ENCODE results near the gene CELA3B.
"Not testable (repeated sequence)": the region's sequence is repeated elsewhere in the genome, so short reads cannot be mapped to it uniquely, and the experiment has no call there.

DNA sequence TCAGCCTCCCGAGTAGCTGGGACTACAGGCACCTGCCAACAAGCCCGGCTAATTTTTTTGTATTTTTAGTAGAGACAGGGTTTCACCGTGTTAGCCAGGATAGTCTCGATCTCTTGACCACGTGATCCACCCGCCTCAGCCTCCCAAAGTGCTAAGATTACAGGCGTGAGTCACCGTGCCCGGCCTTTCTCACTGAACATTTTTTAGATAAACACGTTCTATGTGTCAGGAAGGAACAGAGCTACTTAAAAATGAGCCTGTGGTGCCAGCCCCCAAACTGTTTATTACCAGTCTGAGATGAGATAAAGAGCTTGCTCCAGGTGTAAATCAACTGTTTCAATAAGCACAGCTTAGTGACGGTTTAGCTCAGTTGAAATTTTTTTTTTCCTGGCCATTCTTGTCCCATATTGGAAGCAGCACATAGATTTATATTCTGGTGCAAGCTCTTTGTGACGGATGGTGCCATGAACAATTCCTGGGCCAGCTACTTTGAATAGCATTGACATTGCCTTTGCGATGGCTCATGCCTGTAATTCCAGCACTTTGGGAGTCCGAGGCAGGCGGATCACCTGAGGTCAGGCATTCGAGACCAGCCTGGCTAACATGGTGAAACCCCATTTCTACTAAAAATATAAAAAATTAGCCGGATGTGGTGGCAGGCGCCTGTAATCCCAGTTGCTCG lies 33.7 kb upstream of the CELA3B start:
- TF ChIP-seq, protein P1, sequence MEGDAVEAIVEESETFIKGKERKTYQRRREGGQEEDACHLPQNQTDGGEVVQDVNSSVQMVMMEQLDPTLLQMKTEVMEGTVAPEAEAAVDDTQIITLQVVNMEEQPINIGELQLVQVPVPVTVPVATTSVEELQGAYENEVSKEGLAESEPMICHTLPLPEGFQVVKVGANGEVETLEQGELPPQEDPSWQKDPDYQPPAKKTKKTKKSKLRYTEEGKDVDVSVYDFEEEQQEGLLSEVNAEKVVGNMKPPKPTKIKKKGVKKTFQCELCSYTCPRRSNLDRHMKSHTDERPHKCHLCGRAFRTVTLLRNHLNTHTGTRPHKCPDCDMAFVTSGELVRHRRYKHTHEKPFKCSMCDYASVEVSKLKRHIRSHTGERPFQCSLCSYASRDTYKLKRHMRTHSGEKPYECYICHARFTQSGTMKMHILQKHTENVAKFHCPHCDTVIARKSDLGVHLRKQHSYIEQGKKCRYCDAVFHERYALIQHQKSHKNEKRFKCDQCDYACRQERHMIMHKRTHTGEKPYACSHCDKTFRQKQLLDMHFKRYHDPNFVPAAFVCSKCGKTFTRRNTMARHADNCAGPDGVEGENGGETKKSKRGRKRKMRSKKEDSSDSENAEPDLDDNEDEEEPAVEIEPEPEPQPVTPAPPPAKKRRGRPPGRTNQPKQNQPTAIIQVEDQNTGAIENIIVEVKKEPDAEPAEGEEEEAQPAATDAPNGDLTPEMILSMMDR (IDR thresholded peaks at IDR 0.05): not testable (repeated sequence)
- not testable (repeated sequence) for TF ChIP-seq POLR2A (IDR thresholded peaks at IDR 0.05)

All from thyroid gland (tissue), 4 donors.